HUDEP-2 (cell line): Measurements from ENCODE around the gene EDN1.

Experiments
- DNase-seq, 76 experiments: peaks; one replicate each; lab custom pipeline; 2025; ENCODE audit not compliant: unreplicated experiment in 76 of 76; lab: John Stamatoyannopoulos, UW

Gene EDN1

GRCh38 chr6:12344961-12345693 lies 55.0 kb downstream of the EDN1 start:
- DNase-seq: no peak

GRCh38 chr6:12345694-12346058 lies 55.5 kb downstream of the EDN1 start:
- no peak for DNase-seq
